ENCODE results near the gene HTT.

GRCh38 chr4:3267576-3268394, 193.3 kb downstream of the HTT start:
- TF ChIP-seq CTCF (IDR thresholded peaks at IDR 0.05; ENCODE audit: insufficient read depth, low read depth, low read length) (no peak), EZH2 (IDR thresholded peaks at IDR 0.05; ENCODE audit: insufficient read depth, low read length) (no peak)

All from astrocyte (in vitro differentiated cells and primary cell).